ENCODE data around the gene SPRR2D. TPM values are rescaled to one million over a fixed set of nuclear protein-coding genes. Genes with fewer than 3 reads are reported as not detected.
"Not testable (repeated sequence)": the region's sequence is repeated elsewhere in the genome, so short reads cannot be mapped to it uniquely, and the experiment has no call there.

The SPRR2D gene
- total RNA-seq, 1 donor from 2014 or later = not detected

DNA sequence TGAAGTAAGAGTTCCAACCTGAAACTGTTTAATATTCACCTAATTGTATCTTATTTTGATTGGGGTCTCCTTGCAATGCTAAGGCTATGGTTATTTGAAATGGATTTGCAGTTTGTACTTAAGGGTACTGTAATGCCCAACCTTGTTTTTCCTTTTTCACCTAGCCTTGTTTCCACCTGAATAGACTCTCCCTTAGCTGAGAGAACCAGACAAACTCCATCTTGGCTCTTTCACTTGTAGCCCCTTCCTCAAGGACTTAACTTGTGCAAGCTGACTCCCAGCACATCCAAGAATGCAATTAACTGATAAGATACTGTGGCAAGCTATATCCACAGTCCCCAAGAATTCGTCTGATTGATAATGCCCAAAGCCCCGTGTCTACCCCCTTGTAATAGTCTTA is 19.1 kb downstream of the SPRR2D start:
- not testable (repeated sequence) for DNase-seq (ENCODE audit: low spot score)

DNA sequence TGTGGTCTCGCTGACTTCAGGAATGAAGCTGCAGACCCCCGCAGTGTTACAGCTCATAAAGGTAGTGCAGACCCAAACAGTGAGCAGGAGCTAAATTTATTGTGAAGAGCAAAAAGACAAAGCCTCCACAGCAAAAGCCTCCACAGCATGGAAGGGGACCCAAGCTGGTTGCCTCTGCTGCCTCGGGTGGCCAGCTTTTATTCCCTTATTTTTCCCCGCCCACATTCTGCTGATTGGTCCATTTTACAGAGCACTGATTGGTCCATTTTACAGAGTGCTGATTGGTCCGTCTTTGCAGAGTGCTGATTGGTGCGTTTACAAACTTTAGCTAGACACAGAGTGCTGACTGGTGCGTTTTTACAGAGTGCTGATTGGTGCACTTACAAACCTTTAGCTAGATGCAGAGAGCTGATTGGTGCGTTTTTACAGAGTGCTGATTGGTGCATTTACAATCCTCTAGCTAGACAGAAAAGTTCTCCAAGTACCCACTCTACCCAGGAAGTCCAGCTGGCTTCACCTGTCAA is 29.6 kb downstream of the SPRR2D start:
- not testable (repeated sequence) for DNase-seq (ENCODE audit: low spot score)

DNA sequence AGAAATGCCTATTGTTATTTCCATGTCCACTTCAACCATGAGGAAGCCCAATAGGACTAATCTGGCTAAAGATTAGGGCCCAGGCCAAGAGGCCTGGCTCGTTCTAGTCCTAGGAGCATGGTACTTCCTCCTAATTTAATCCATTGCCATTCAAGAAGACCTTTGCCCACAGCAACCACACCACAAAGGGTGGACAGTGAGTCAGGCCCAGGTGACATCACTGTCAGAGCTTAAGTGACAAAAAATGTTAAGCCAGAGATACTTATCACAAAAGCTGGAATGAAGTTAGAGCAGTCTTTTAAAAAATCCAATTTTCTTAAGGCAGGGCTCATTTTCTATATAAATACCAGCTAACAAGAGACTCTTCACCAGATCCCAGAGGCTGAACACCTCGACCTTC is 39.5 kb downstream of the SPRR2D start, which contains the start of gene SPRR3:
SPRR3 (plus strand) TSS at position 368 of the 400 bp plus-strand sequence. CDS start 1,272 bp downstream, outside the sequence.
- DNase-seq (ENCODE audit: low spot score) = no peak

DNA sequence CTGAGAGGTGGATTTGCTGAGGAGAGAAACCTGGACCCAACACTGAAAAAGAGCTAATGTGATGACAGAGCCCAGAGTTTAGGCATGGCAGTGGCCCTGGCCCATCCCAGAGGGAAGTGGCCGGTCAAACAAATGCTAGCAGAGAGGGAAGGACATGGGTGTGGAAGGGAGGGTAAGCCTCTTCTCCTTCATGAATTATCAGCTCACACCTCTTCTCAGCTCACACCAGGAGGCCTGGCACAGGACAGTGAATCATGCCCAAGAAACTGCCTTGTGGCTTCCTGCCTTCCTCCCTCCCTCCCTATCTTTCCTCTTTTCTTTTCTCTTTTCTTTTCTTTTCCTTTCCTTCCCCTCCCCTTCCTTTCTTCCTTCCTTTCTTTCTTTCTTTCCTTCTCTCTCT is 40.6 kb downstream of the SPRR2D start:
- DNase-seq (ENCODE audit: low spot score) = no peak

DNA sequence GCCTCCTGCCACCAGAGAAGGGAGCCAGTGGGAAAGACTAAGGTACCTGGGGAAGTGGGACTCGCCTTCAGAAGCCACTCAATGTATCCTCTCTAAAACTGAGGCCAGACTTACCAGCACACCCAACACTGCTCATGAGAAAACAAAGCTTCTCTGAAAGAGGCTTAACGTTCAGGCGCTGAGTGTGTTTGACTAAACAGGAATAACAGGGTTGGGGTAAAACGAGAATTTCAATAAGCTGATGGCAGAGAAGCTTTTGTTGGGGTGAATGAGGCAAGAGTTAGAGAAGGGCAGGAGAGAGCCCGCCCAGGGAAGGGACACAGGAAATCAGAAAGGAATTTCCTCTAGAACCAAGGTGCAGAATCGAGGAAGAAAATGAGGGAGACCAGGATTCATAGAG is 41.1 kb downstream of the SPRR2D start:
- no peak for DNase-seq (ENCODE audit: low spot score)

DNA sequence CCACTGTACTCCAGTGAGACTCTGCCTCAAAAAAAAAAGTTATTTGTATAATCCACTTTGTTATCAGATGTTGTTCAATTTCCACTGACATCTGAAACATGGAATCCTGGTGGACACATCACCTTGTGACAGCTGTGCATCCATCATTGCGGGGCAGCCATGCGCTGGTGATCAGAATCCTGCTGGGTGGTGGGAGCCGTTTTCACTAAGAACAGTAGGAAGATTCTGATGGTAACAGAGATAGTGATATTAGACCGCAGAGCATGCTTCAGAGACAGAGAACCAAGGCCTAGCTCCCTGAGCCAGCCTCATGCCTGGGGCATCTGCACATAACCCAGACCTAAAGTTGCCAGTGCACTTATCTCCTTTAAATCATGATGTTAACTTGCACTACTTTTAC is 42.4 kb downstream of the SPRR2D start:
- no peak for DNase-seq (ENCODE audit: low spot score)

DNA sequence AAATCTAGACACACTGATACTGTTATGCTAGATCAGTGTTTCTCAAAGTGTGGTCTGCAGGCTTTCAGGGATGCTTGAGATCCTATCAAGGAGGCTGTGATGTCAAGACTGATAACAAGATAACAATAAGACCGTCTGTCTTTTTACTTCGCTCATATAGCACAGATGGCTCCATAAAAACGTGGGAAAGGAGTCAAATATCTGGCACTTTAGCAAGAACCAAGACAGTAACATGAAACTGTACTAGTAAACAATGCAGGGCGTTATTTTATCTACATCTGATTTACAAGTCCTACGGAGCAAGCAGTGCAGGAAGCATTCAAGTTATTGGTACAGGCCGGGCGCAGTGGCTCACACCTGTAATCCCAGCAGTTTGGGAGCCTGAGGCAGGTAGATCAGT is 43.0 kb downstream of the SPRR2D start:
- no peak for DNase-seq (ENCODE audit: low spot score)

DNA sequence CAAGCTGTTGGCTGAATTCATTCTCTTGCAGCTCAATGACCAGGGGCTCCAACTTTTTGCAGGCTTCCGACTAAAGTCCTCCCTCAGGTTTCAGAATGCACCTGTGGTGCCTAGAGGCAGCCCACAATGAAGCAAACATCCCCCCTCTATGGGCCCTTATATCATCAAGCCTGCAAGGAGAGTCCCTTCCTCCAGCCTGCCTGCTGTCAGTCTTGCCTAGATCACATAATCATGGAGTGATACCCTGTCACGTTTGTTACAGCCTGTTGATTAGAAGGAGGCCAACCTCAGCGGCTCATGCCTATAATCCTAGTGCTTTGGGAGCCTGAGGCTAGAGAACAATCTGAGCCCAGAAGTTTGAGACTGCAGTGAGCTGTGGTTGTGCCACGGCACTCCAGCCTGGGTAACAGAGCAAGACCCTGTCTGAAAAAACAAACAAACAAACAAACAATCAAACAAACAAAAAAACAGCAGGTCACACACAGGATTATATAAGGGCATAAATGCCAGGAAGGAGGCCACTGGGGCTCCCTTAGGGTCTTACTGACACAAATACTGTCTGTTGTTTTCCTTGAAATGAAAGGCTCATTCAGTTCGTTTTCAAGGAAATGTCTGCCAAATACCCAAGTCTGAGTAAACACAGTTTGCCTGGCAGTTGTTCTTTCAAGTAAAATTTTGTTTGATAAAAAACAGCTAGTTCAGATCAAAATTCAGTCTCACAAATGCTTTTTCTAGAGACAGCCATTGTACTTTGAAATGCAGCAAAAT is 44.1 kb downstream of the SPRR2D start:
- no peak for DNase-seq (ENCODE audit: low spot score)

DNA sequence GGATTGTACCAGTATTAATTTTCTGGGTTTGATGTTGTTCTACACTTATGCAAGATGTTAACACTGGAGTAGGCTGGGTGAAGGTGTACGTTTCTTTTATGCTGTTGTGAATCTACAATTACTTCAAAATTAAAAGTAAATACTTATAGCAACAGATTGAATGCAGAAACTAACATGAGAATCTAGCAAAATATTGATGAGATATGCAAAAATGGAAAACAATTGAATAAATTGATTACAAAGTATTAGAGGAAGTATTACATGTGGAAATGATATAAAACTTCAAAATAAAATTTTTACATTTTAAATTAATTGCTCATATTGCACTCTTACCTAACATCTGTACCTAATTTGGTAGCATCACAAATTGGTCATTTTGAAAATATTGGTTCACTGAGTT is 45.1 kb downstream of the SPRR2D start:
- no peak for DNase-seq (ENCODE audit: low spot score)

DNA sequence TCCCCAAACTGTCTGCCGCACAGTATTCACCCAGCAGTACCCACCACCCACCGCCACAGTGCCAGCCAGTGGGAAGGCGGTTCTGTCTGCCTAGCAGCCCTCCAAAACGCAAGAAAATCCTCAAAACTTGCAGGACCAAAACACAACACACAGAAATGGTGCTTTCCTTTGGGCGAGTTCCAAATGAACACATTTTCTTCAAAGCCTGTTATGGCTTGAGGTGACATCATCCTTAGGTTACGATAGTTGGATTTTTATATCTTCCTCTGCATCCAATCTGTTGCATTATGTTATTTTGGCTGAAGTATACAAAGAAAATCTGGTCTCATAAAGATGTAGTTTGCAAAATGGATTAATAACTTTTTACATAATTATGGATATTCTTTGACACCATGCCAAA is 47.7 kb downstream of the SPRR2D start:
- DNase-seq (ENCODE audit: low spot score) = no peak

Other genes with a start within 250 kb of the SPRR2D start
- not detected for gene LCE1D, start 244.4 kb downstream of the SPRR2D start, total RNA-seq
- gene LCE1C, start 234.5 kb downstream of the SPRR2D start, total RNA-seq = not detected
- gene LCE1B, start 229.1 kb downstream of the SPRR2D start, total RNA-seq = not detected
- gene LCE1A, start 213.6 kb downstream of the SPRR2D start, total RNA-seq = not detected
- gene LCE6A, start 198.3 kb downstream of the SPRR2D start, total RNA-seq = not detected
- gene LCE7A, start 181.1 kb downstream of the SPRR2D start, total RNA-seq = not detected
- not detected for gene SMCP, start 162.8 kb downstream of the SPRR2D start, total RNA-seq
- not detected for gene IVL, start 132.6 kb downstream of the SPRR2D start, total RNA-seq
- gene SPRR5, start 93.9 kb downstream of the SPRR2D start, total RNA-seq = not detected
- gene SPRR4, start 70.5 kb downstream of the SPRR2D start, total RNA-seq = not detected
- gene SPRR1A, start 57.0 kb downstream of the SPRR2D start, total RNA-seq = not detected
- gene SPRR3, start 39.4 kb downstream of the SPRR2D start, total RNA-seq = not detected
- gene SPRR1B, start 9.9 kb downstream of the SPRR2D start, total RNA-seq = not detected
- not detected for gene SPRR2A, start 16.4 kb upstream of the SPRR2D start, total RNA-seq
- not detected for gene SPRR2B, start 30.5 kb upstream of the SPRR2D start, total RNA-seq
- gene SPRR2E, start 53.4 kb upstream of the SPRR2D start, total RNA-seq = not detected
- gene SPRR2F, start 72.4 kb upstream of the SPRR2D start, total RNA-seq = not detected
- gene SPRR2G, start 109.8 kb upstream of the SPRR2D start, total RNA-seq = not detected
- gene LELP1, start 162.3 kb upstream of the SPRR2D start, total RNA-seq = not detected
- not detected for gene PRR9, start 176.5 kb upstream of the SPRR2D start, total RNA-seq
- gene LORICRIN, start 218.6 kb upstream of the SPRR2D start, total RNA-seq = not detected